Thoracic aorta (tissue), 2 donors: ENCODE measurements around the gene SLC4A9. TPM values are rescaled to one million over a fixed set of nuclear protein-coding genes. Genes with fewer than 3 reads are reported as not detected.

Source experiments
- ATAC-seq: fragments of 150-250 bp; one replicate; pipeline ENCODE4 v1.8.0; 2017; ENCODE audit warnings: low read depth; ENCODE audit not compliant: insufficient number of reproducible peaks, low FRiP score
- DNase-seq: peaks from one replicate; pipeline ENCODE4 v3.0.0-alpha.2; 2020; ENCODE audit warnings: low spot score
- H3K27ac ChIP-seq, 2 donors: fragments of 200-600 bp; sonication (generic); 1 replicate in 1 of 2; 2 replicates in 1 of 2; pipeline ENCODE4 v1.5.1; 2016; ENCODE audit warnings: mild to moderate bottlenecking in 2 of 2, moderate library complexity in 2 of 2
- H3K27me3 ChIP-seq: fragments of 200-600 bp; sonication (generic); replicated peaks from 2 replicates; pipeline ENCODE4 v1.6.0; 2016; ENCODE audit warnings: mild to moderate bottlenecking; ENCODE audit not compliant: insufficient read depth
- H3K36me3 ChIP-seq: fragments of 200-600 bp; sonication (generic); one replicate; pipeline ENCODE4 v1.5.1; 2016
- H3K4me1 ChIP-seq, 2 donors: fragments of 200-600 bp; sonication (generic); 1 replicate in 1 of 2; 2 replicates in 1 of 2; pipeline versions ENCODE4 v1.5.1 to v1.6.0; 2016; ENCODE audit warnings: low read depth in 2 of 2, mild to moderate bottlenecking in 1 of 2; ENCODE audit not compliant: control insufficient read depth in 1 of 2
- H3K4me3 ChIP-seq: fragments of 200-600 bp; sonication (generic); 2 replicates; pipeline ENCODE4 v1.5.1; 2016; ENCODE audit warnings: mild to moderate bottlenecking
- H3K9me3 ChIP-seq: fragments of 200-600 bp; sonication (generic); 2 replicates; pipeline ENCODE4 v1.5.1; 2016
- total RNA-seq, 2 donors: library from RNA; depleted of rRNA; stranded (reverse); fragments of >200 nt; gene quantifications; one replicate each; pipeline versions ENCODE4 v1.1.0 to v1.2.3, GENCODE V29; 2016
- TF ChIP-seq, protein P1 (sequence below): fragments of 200-600 bp; sonication (generic); IDR thresholded peaks from one replicate; pipeline ENCODE4 v1.5.1; 2019; ENCODE audit warnings: antibody characterized with exemption

SLC4A9 gene
- total RNA-seq, 2 donors from 2014 or later, result not detected

DNA sequence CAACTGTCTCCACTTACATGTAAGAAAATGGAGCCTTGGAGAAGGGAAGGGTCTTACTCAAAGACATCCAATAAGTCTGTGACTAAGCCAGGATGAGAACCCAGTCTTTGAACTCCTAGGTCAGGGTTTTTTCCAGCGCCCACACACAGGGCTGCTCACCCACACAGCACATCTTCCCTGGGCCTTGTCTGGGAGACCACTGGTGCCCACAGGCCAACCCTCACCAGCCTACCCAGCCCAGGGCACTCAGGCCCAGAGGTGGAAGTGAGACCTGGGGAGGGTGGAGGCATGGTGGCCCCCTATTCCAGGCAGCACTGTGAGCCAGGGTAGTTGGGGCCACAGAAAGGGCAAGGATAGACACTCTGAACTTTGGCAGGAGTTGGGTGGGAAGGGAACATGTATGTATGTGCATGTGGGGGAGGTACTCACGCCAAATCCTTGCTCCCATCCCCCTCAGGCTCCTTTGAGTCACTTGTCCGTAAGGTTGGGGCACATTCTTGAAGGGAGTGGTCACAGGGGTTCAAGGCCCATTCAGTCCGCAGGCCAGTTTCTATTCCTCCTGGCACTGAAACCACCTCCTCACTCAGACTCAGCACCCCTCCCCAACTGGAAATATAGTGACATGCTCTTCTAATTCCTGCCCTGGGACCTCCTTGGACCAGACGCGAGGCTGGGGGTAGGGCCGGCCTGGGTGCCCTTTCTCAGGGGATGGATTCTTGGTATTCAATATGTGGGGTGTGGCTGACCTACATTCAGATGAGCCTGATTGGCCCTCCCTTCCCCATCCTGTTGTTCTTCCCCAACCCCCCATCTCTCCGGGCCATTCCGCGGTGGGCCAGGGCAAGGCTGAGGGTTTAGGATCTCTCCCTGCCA lies 2.9 kb upstream of the SLC4A9 start:
- Histone ChIP-seq H3K27ac (no peak overlapping the region), H3K27me3 (no peaks in the 10 kb centered on the region), H3K4me1 (peaks cover 0 to 5% of the 10 kb centered on the region in 2 donors), H3K4me3 (peak overlapping the region; percentile 66), H3K36me3 (no peaks in the 10 kb centered on the region), H3K9me3 (no peaks in the 10 kb centered on the region)
- no peak for ATAC-seq
- DNase-seq, result no peak
- TF ChIP-seq, protein P1, sequence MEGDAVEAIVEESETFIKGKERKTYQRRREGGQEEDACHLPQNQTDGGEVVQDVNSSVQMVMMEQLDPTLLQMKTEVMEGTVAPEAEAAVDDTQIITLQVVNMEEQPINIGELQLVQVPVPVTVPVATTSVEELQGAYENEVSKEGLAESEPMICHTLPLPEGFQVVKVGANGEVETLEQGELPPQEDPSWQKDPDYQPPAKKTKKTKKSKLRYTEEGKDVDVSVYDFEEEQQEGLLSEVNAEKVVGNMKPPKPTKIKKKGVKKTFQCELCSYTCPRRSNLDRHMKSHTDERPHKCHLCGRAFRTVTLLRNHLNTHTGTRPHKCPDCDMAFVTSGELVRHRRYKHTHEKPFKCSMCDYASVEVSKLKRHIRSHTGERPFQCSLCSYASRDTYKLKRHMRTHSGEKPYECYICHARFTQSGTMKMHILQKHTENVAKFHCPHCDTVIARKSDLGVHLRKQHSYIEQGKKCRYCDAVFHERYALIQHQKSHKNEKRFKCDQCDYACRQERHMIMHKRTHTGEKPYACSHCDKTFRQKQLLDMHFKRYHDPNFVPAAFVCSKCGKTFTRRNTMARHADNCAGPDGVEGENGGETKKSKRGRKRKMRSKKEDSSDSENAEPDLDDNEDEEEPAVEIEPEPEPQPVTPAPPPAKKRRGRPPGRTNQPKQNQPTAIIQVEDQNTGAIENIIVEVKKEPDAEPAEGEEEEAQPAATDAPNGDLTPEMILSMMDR, result no peak

GRCh38 chr5:140357726-140358093 lies 2.3 kb upstream of the SLC4A9 start:
- H3K27me3 ChIP-seq, result no peaks in the 10 kb centered on the region
- DNase-seq (peak; percentile 38), ATAC-seq (peak; percentile 80)
- H3K36me3 ChIP-seq, result no peaks in the 10 kb centered on the region
- H3K4me3 ChIP-seq, result peak overlapping the region; percentile 66
- no peaks in the 10 kb centered on the region for H3K9me3 ChIP-seq
- H3K27ac ChIP-seq, result no peak overlapping the region
- H3K4me1 ChIP-seq, result peaks cover 0 to 5% of the 10 kb centered on the region in 2 donors
- TF ChIP-seq, protein P1, result peak; percentile 91

DNA sequence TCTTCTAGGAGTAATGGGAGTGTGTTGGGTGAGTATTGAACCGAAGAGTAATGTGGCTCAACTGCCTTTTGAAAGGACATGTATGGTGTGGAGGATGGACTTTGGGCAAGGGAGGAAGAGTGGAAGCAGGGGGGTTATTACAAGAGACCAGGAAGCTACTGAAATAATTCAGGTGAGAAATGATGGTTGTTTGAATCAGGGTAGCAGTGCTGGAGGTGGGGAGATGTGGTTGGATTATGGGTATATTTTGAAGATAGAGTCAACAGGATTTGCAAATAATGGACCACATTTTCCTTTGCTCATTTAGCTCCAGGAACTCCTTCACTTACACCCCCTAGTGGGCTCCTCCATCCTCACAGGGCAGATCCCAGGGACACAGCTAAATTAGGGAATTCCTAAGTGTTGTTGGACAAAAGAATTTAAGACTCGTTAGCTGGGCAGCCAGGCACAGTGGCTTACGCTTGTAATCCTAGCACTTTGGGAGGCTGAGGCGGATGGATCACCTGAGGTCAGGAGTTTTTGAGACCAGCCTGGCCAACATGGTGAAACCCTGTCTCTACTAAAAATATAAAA lies 1.2 kb upstream of the SLC4A9 start:
- no peaks in the 10 kb centered on the region for H3K36me3 ChIP-seq
- H3K27ac ChIP-seq, result no peak overlapping the region

GRCh38 chr5:140360681-140361479 lies 886 bp downstream of the SLC4A9 start:
- no peaks in the 10 kb centered on the region for H3K36me3 ChIP-seq
- H3K27ac ChIP-seq, result no peak overlapping the region
- ATAC-seq (no peak), DNase-seq (no peak)
- TF ChIP-seq, protein P1, result no peak
- H3K4me3 ChIP-seq, result no peak overlapping the region
- no peaks in the 10 kb centered on the region for H3K27me3 ChIP-seq
- H3K9me3 ChIP-seq, result no peaks in the 10 kb centered on the region
- peaks cover 0 to 9% of the 10 kb centered on the region in 2 donors for H3K4me1 ChIP-seq

More for the DNA sequence above, 1.2 kb upstream of the SLC4A9 start:
- no peaks in the 10 kb centered on the region for H3K27me3 ChIP-seq
- no peak for DNase-seq
- no peak overlapping the region for H3K4me3 ChIP-seq
- H3K9me3 ChIP-seq, result no peaks in the 10 kb centered on the region
- TF ChIP-seq, protein P1, result peak; percentile 24
- ATAC-seq, result no peak
- peaks cover 0 to 9% of the 10 kb centered on the region in 2 donors for H3K4me1 ChIP-seq

GRCh38 chr5:140361901-140362300 lies 1.9 kb downstream of the SLC4A9 start:
- ATAC-seq, result no peak
- Histone ChIP-seq H3K4me3 (no peak overlapping the region), H3K36me3 (no peaks in the 10 kb centered on the region), H3K9me3 (no peaks in the 10 kb centered on the region), H3K27me3 (no peaks in the 10 kb centered on the region), H3K4me1 (peaks cover 0 to 9% of the 10 kb centered on the region in 2 donors), H3K27ac (no peak overlapping the region)
- TF ChIP-seq, protein P1, result no peak
- no peak for DNase-seq
